Parathyroid adenoma (tissue), 2 donors: ENCODE results near the gene PMP22.
"Not testable (repeated sequence)": the region's sequence is repeated elsewhere in the genome, so short reads cannot be mapped to it uniquely, and the experiment has no call there.

Experiments used
- H2AFZ ChIP-seq: fragments of 300-600 bp; sonication (generic); one replicate; pipeline ENCODE4 v1.7.0; 2017; ENCODE audit warnings: antibody characterized with exemption, mild to moderate bottlenecking
- H3K27ac ChIP-seq: fragments of 300-600 bp; sonication (generic); one replicate; pipeline ENCODE4 v1.7.0; 2017
- H3K27me3 ChIP-seq: fragments of 300-600 bp; sonication (generic); one replicate; pipeline ENCODE4 v1.7.0; 2017; ENCODE audit warnings: low read length; ENCODE audit not compliant: control insufficient read depth, insufficient read depth
- H3K36me3 ChIP-seq: fragments of 300-600 bp; sonication (generic); one replicate; pipeline ENCODE4 v1.7.0; 2017; ENCODE audit warnings: low read length; ENCODE audit not compliant: control insufficient read depth, insufficient read depth
- H3K4me1 ChIP-seq: fragments of 300-600 bp; sonication (generic); one replicate; pipeline ENCODE4 v1.7.0; 2017; ENCODE audit warnings: control low read depth
- H3K4me2 ChIP-seq: fragments of 300-600 bp; sonication (generic); one replicate; pipeline ENCODE4 v1.7.0; 2017; ENCODE audit warnings: low read length
- H3K4me3 ChIP-seq: fragments of 300-600 bp; sonication (generic); one replicate; pipeline ENCODE4 v1.7.0; 2017; ENCODE audit warnings: low read depth, low read length
- H3K79me2 ChIP-seq: fragments of 300-600 bp; sonication (generic); one replicate; pipeline ENCODE4 v1.7.0; 2017; ENCODE audit warnings: control low read depth
- H3K9ac ChIP-seq: fragments of 300-600 bp; sonication (generic); one replicate; pipeline ENCODE4 v1.7.0; 2017; ENCODE audit warnings: mild to moderate bottlenecking
- H3K9me3 ChIP-seq: fragments of 300-600 bp; sonication (generic); one replicate; pipeline ENCODE4 v1.7.0; 2017; ENCODE audit warnings: low read length; ENCODE audit not compliant: control insufficient read depth
- CTCF ChIP-seq: fragments of 300-600 bp; sonication (generic); IDR thresholded peaks from one replicate; pipeline ENCODE4 v1.7.0; 2017; ENCODE audit warnings: antibody characterized with exemption, mild to moderate bottlenecking
- donor health status: primary hyperparathyroidism.

Gene PMP22

GRCh38 chr17:15231851-15232516 is 33.1 kb downstream of the PMP22 start:
- no peaks in the 10 kb centered on the region for H3K36me3 ChIP-seq
- no peak overlapping the region for H2AFZ ChIP-seq
- H3K9ac ChIP-seq, result no peak overlapping the region
- no peaks in the 10 kb centered on the region for H3K4me1 ChIP-seq
- H3K9me3 ChIP-seq, result no peaks in the 10 kb centered on the region
- TF ChIP-seq CTCF, result no peak
- H3K4me3 ChIP-seq, result no peak overlapping the region
- no peak overlapping the region for H3K27ac ChIP-seq
- no peaks in the 10 kb centered on the region for H3K79me2 ChIP-seq
- no peak overlapping the region for H3K4me2 ChIP-seq
- no peaks in the 10 kb centered on the region for H3K27me3 ChIP-seq

GRCh38 chr17:15230866-15231265 is 34.3 kb downstream of the PMP22 start:
- no peak overlapping the region for H3K4me3 ChIP-seq

GRCh38 chr17:15221827-15222226 is 43.3 kb downstream of the PMP22 start:
- H3K9me3 ChIP-seq, H3K36me3 ChIP-seq: not testable (repeated sequence)

More at GRCh38 chr17:15230866-15231265, 34.3 kb downstream of the PMP22 start:
- Histone ChIP-seq H3K27me3 (no peaks in the 10 kb centered on the region), H3K9ac (no peak overlapping the region), H3K36me3 (no peaks in the 10 kb centered on the region), H3K4me2 (no peak overlapping the region), H3K4me1 (no peaks in the 10 kb centered on the region), H3K9me3 (no peaks in the 10 kb centered on the region), H3K79me2 (no peaks in the 10 kb centered on the region), H2AFZ (no peak overlapping the region), H3K27ac (no peak overlapping the region)
- no peak for TF ChIP-seq CTCF

GRCh38 chr17:15220785-15221184 is 44.3 kb downstream of the PMP22 start:
- Histone ChIP-seq H3K4me2 (no peak overlapping the region), H3K79me2 (no peaks in the 10 kb centered on the region), H3K4me1 (no peaks in the 10 kb centered on the region), H3K4me3 (no peak overlapping the region), H3K36me3 (no peaks in the 10 kb centered on the region), H3K9ac (no peak overlapping the region), H2AFZ (no peak overlapping the region), H3K27ac (no peak overlapping the region), H3K27me3 (no peaks in the 10 kb centered on the region), H3K9me3 (no peaks in the 10 kb centered on the region)
- TF ChIP-seq CTCF, result no peak

More at GRCh38 chr17:15221827-15222226, 43.3 kb downstream of the PMP22 start:
- H3K79me2 ChIP-seq, H2AFZ ChIP-seq, H3K4me1 ChIP-seq, H3K27ac ChIP-seq, H3K4me3 ChIP-seq, H3K9ac ChIP-seq, H3K4me2 ChIP-seq, H3K27me3 ChIP-seq: not testable (repeated sequence)

- TF ChIP-seq CTCF, result no peak
- no peaks in the 10 kb centered on the region for H3K79me2 ChIP-seq
- no peaks in the 10 kb centered on the region for H3K27me3 ChIP-seq
- no peaks in the 10 kb centered on the region for H3K4me1 ChIP-seq
- no peak overlapping the region for H3K4me3 ChIP-seq
- no peaks in the 10 kb centered on the region for H3K36me3 ChIP-seq
- no peak overlapping the region for H3K27ac ChIP-seq
- H3K4me2 ChIP-seq, result no peak overlapping the region
- no peak overlapping the region for H2AFZ ChIP-seq
- no peak overlapping the region for H3K9ac ChIP-seq
- H3K9me3 ChIP-seq, result no peaks in the 10 kb centered on the region
These were observed 48.6 kb downstream of the PMP22 start for GRCh38 chr17:15216481-15216880.
